H1 (cell line): ENCODE measurements around the gene ZFP91. TPM values are rescaled to one million over a fixed set of nuclear protein-coding genes. Genes with fewer than 3 reads are reported as not detected.

Experiments
- CTCF ChIA-PET: fragments of 300-600 bp; sonication (Branson Sonifier 250); formaldehyde crosslinking; loops from one replicate; lab custom pipeline; 2021; ENCODE audit not compliant: partially characterized antibody; lab: Charles Lee
- POLR2A ChIA-PET: fragments of 300-600 bp; sonication (Branson Sonifier 250); formaldehyde crosslinking; loops from one replicate; lab custom pipeline; 2021; ENCODE audit warnings: inconsistent platforms; ENCODE audit not compliant: partially characterized antibody; lab: Charles Lee
- DNase-seq, 2 experiments: peaks; one replicate each; pipeline versions ENCODE4 v3.0.0 to v3.0.0-alpha.2; 2010 to 2022; ENCODE audit warnings: low spot score in 2 of 2, low read depth in 1 of 2, mixed read lengths in 1 of 2
- FAIRE-seq: peaks from 2 replicates; lab custom pipeline; 2011; peaks lifted over from hg19 to GRCh38; lab: Jason Lieb, UNC
- H2AFZ ChIP-seq: 2 replicates; pipeline ENCODE4 v1.8.1; 2012; ENCODE audit warnings: low read length, inconsistent platforms
- H2AK5ac ChIP-seq: 2 replicates; pipeline ENCODE4 v1.6.1; 2013; ENCODE audit warnings: low read depth, low read length
- H2BK120ac ChIP-seq: replicated peaks from 2 replicates; pipeline ENCODE3; 2013; ENCODE audit warnings: low read depth, low read length, inconsistent platforms
- H2BK12ac ChIP-seq: 2 replicates; pipeline ENCODE4 v1.6.1; 2013; ENCODE audit warnings: low read depth, low read length
- H2BK15ac ChIP-seq: 2 replicates; pipeline ENCODE4 v1.6.1; 2013; ENCODE audit warnings: low read length
- H2BK20ac ChIP-seq: 2 replicates; pipeline ENCODE4 v1.6.1; 2013; ENCODE audit warnings: low read length
- H2BK5ac ChIP-seq: 2 replicates; pipeline ENCODE4 v1.6.1; 2013; ENCODE audit warnings: low read depth, low read length
- H3K14ac ChIP-seq: 2 replicates; pipeline ENCODE4 v1.6.1; 2013; ENCODE audit warnings: inconsistent platforms; ENCODE audit not compliant: insufficient read length
- H3K18ac ChIP-seq: 2 replicates; pipeline ENCODE4 v1.6.1; 2013; ENCODE audit warnings: low read length; ENCODE audit errors: extremely low read depth
- H3K23ac ChIP-seq: 2 replicates; pipeline ENCODE4 v1.6.1; 2013; ENCODE audit warnings: inconsistent platforms; ENCODE audit not compliant: insufficient read length
- H3K23me2 ChIP-seq: 2 replicates; pipeline ENCODE4 v1.6.1; 2013; ENCODE audit warnings: low read depth, low read length
- H3K27ac ChIP-seq: 2 replicates; pipeline ENCODE4 v1.6.1; 2011; ENCODE audit warnings: low read depth, low read length, inconsistent platforms
- H3K27me3 ChIP-seq, 4 experiments: replicated peaks in 1 of 4; 1 replicate in 1 of 4; 2 replicates in 3 of 4; pipeline versions ENCODE4 v1.6.1 to v1.8.1; 2011 to 2013; ENCODE audit warnings: low read length in 3 of 4, mild to moderate bottlenecking in 3 of 4, inconsistent platforms in 2 of 4, mixed read lengths in 2 of 4, moderate library complexity in 1 of 4; ENCODE audit not compliant: control insufficient read depth in 3 of 4, insufficient read depth in 3 of 4; ENCODE audit errors: extremely low read depth in 1 of 4
- H3K36me3 ChIP-seq, 4 experiments: 2 replicates each; pipeline versions ENCODE4 v1.6.1 to v1.8.1; 2011 to 2013; ENCODE audit warnings: mild to moderate bottlenecking in 4 of 4, low read length in 3 of 4, moderate library complexity in 2 of 4, control low read depth in 1 of 4, inconsistent platforms in 1 of 4; ENCODE audit not compliant: insufficient read depth in 4 of 4, control insufficient read depth in 2 of 4
- H3K4ac ChIP-seq: replicated peaks from 2 replicates; pipeline ENCODE3; 2013; ENCODE audit warnings: low read length, low read depth, mixed read lengths, inconsistent platforms; ENCODE audit not compliant: insufficient read length
- H3K4me1 ChIP-seq, 4 experiments: replicated peaks in 1 of 4; 1 replicate in 1 of 4; 2 replicates in 3 of 4; pipeline versions ENCODE4 v1.6.1 to v1.8.1; 2011 to 2013; ENCODE audit warnings: low read length in 3 of 4, inconsistent platforms in 2 of 4, mixed read lengths in 1 of 4; ENCODE audit not compliant: insufficient read depth in 4 of 4, control insufficient read depth in 3 of 4
- H3K4me2 ChIP-seq, 2 experiments: 2 replicates each; pipeline versions ENCODE4 v1.6.1 to v1.8.1; 2011 to 2013; ENCODE audit warnings: low read depth in 2 of 2, low read length in 2 of 2, control low read depth in 1 of 2, inconsistent platforms in 1 of 2, mild to moderate bottlenecking in 1 of 2; ENCODE audit not compliant: insufficient read depth in 1 of 2
- H3K4me3 ChIP-seq, 4 experiments: fragments of 200-600, 300-600 bp in 1 of 4; sonication (generic), shearing (Covaris generic), sonication (Bioruptor Twin) in 1 of 4; 2 replicates each; pipeline versions ENCODE4 v1.5.1 to v1.8.1; 2011 to 2016; ENCODE audit warnings: low read length in 4 of 4, low read depth in 3 of 4, control low read depth in 2 of 4, inconsistent platforms in 2 of 4, mild to moderate bottlenecking in 2 of 4, mixed read lengths in 1 of 4, moderate library complexity in 1 of 4; ENCODE audit not compliant: insufficient read depth in 2 of 4; ENCODE audit errors: extremely low read depth in 1 of 4
- H3K56ac ChIP-seq: replicated peaks from 2 replicates; pipeline ENCODE3; 2013; ENCODE audit warnings: low read depth, mild to moderate bottlenecking, mixed read lengths, low read length, inconsistent platforms; ENCODE audit not compliant: insufficient read length
- H3K79me1 ChIP-seq: 2 replicates; pipeline ENCODE4 v1.6.1; 2013; ENCODE audit warnings: low read depth, low read length, control low read depth
- H3K79me2 ChIP-seq, 2 experiments: 2 replicates each; pipeline versions ENCODE4 v1.6.1 to v1.8.1; 2012 to 2013; ENCODE audit warnings: low read length in 2 of 2, mild to moderate bottlenecking in 2 of 2, inconsistent platforms in 1 of 2; ENCODE audit not compliant: insufficient read depth in 2 of 2, control insufficient read depth in 1 of 2
- H3K9ac ChIP-seq, 4 experiments: replicated peaks in 1 of 4; 1 replicate in 1 of 4; 2 replicates in 3 of 4; pipeline versions ENCODE4 v1.6.1 to v1.8.1; 2011 to 2013; ENCODE audit warnings: low read depth in 3 of 4, low read length in 3 of 4, control low read depth in 2 of 4, mild to moderate bottlenecking in 2 of 4, moderate library complexity in 2 of 4, inconsistent platforms in 1 of 4; ENCODE audit errors: extremely low read depth in 1 of 4
- H3K9me3 ChIP-seq, 2 experiments: 2 replicates each; pipeline versions ENCODE4 v1.6.1 to v1.8.1; 2012 to 2013; ENCODE audit warnings: mild to moderate bottlenecking in 2 of 2, moderate library complexity in 2 of 2, control low read depth in 1 of 2, inconsistent platforms in 1 of 2, low read depth in 1 of 2, low read length in 1 of 2, mixed read lengths in 1 of 2; ENCODE audit not compliant: insufficient read depth in 2 of 2
- H4K20me1 ChIP-seq, 2 experiments: replicated peaks in 1 of 2; 2 replicates each; pipeline versions ENCODE3 to v1.8.1; 2011 to 2013; ENCODE audit warnings: inconsistent platforms in 2 of 2, low read length in 2 of 2, mild to moderate bottlenecking in 1 of 2; ENCODE audit not compliant: insufficient read depth in 2 of 2, control insufficient read depth in 1 of 2
- H4K5ac ChIP-seq: 2 replicates; pipeline ENCODE4 v1.6.1; 2013; ENCODE audit warnings: low read length, low read depth, mixed read lengths, inconsistent platforms; ENCODE audit not compliant: insufficient read length
- H4K8ac ChIP-seq: 2 replicates; pipeline ENCODE4 v1.8.0; 2013; ENCODE audit warnings: mild to moderate bottlenecking, moderate library complexity, low read length, inconsistent platforms; ENCODE audit not compliant: insufficient read depth; ENCODE audit errors: extremely low read depth
- H4K91ac ChIP-seq: replicated peaks from 2 replicates; pipeline ENCODE3; 2013; ENCODE audit warnings: low read length, mixed read lengths, inconsistent platforms; ENCODE audit not compliant: insufficient read length
- ATF3 ChIP-seq: IDR thresholded peaks from 2 replicates; pipeline ENCODE4 v1.6.1; 2011; ENCODE audit warnings: low read depth, mild to moderate bottlenecking, low read length; ENCODE audit not compliant: insufficient read depth
- CHD1 ChIP-seq: IDR thresholded peaks from 2 replicates; pipeline ENCODE4 v1.6.1; 2012; ENCODE audit warnings: low read depth, low read length, improper control_type of control experiment
- PHF8 ChIP-seq: fragments of 200-600 bp; sonication (generic); conservative IDR thresholded peaks from 2 replicates; pipeline ENCODE4 v1.7.1; 2012; ENCODE audit warnings: low read depth, mild to moderate bottlenecking, inconsistent platforms, low read length, moderate library complexity
- SIRT6 ChIP-seq: IDR thresholded peaks from one replicate; pipeline ENCODE4 v1.7.1; 2012; ENCODE audit warnings: low read length, inconsistent platforms
- WGBS, 2 experiments: shearing (Covaris generic) in 1 of 2; methylation state at CpG; one replicate each; pipeline versions ENCODE4 v1.1.6 to v1.1.7; 2013 to 2015; ENCODE audit warnings: low lambda C conversion rate in 2 of 2, mixed read lengths in 2 of 2, inconsistent platforms in 1 of 2, low coverage in 1 of 2, missing lambda C conversion rate in 1 of 2; ENCODE audit not compliant: insufficient replicate concordance in 2 of 2, insufficient coverage in 1 of 2, insufficient read length in 1 of 2; ENCODE audit errors: extremely low coverage in 1 of 2, missing lambda C conversion rate in 1 of 2; 5-methylcytosine and 5-hydroxymethylcytosine counted together
- polyA plus RNA-seq, 7 experiments: library from polyadenylated mRNA; depleted of rRNA in 3 of 7; stranded (reverse) in 5 of 7; unstranded in 2 of 7; fragments of >200 nt in 5 of 7; fragments of 200-250 nt in 2 of 7; gene quantifications; 1 replicate in 5 of 7; 2 replicates in 1 of 7; 4 replicates in 1 of 7; pipeline versions ENCODE4 v1.2.1 to v1.2.3, GENCODE V29; 2011 to 2013; ENCODE audit warnings: missing spikeins in 2 of 7, mixed read lengths in 2 of 7
- total RNA-seq: library from RNA; stranded (reverse); fragmentation: NEBNext Ultra II Directional; extraction: Animal tissue kit (Norgen Biotek cat#: 25700); gene quantifications from 2 replicates; pipeline ENCODE4 v1.2.1, GENCODE V29; 2021

Gene ZFP91
- total and polyA plus RNA-seq, 2 of the 8 experiments (the other 6 are each of a cell fraction or from before 2014, with no cell fraction given) = 10.7 to 29.0 TPM

- WGBS, 2 experiments = 83% methylated on average over 2 of the region's 2 CpGs; no CpG with 5 or more reads in 1 of the 2 experiments
- DNase-seq (no peak), FAIRE-seq (no peak)
- Histone ChIP-seq H3K79me1 (no peaks in the 10 kb centered on the region), H2AFZ (no peak overlapping the region), H3K9me3 (peaks cover 16 to 17% of the 10 kb centered on the region in 2 experiments), H3K79me2 (no peaks in the 10 kb centered on the region), H4K20me1 (no peaks in the 10 kb centered on the region), H2BK20ac (no peak overlapping the region), H3K4me3 (no peak overlapping the region), H3K9ac (no peak overlapping the region), H2BK120ac (no peak overlapping the region), H2BK15ac (no peak overlapping the region), H2BK12ac (no peak overlapping the region), H4K5ac (no peak overlapping the region), H4K8ac (no peak overlapping the region), H2BK5ac (no peak overlapping the region), H2AK5ac (no peak overlapping the region), H3K23me2 (no peaks in the 10 kb centered on the region), H4K91ac (no peak overlapping the region), H3K23ac (no peak overlapping the region), H3K18ac (no peak overlapping the region), H3K36me3 (no peaks in the 10 kb centered on the region), H3K4me1 (peaks cover 0 to 4% (median under 1%) of the 10 kb centered on the region in 4 experiments; a peak in 2 of 7 replicates), H3K56ac (no peak overlapping the region), H3K14ac (no peak overlapping the region), H3K27ac (no peak overlapping the region), H3K4me2 (no peak overlapping the region), H3K4ac (no peak overlapping the region), H3K27me3 (no peaks in the 10 kb centered on the region)
- ChIA-PET CTCF (interaction anchor here (1.1 to 2.4 kb wide), 7 partner anchors 9 to 411 kb away, joined by 3 to 7 read pairs (median 5); no protein-coding TSS in a partner anchor), POLR2A (interaction anchor here (1.4 kb wide), 1 partner anchor 18 kb away, joined by 4 read pairs; no protein-coding TSS in a partner anchor)
- TF ChIP-seq PHF8 = no peak
- TF ChIP-seq SIRT6 = no peak
- TF ChIP-seq CHD1 = no peak
- no peak for TF ChIP-seq ATF3
These were observed 68.4 kb downstream of the ZFP91 start for GRCh38 chr11:58647141-58647699.
